Psoas muscle (tissue), 8 donors: ENCODE results near the gene PSRC1. TPM values are rescaled to one million over a fixed set of nuclear protein-coding genes. Genes with fewer than 3 reads are reported as not detected.

Experiments used
- ATAC-seq, 4 donors: fragments of 200-7000 bp; cut with Tn5 transposase; one replicate each; pipeline ENCODE4 v1.9.1; 2020; ENCODE audit warnings: moderate library complexity in 3 of 4, mild to moderate bottlenecking in 2 of 4
- DNase-seq, 2 donors: peaks; one replicate each; pipeline ENCODE4 v3.0.0-alpha.2; 2020
- H3K27ac ChIP-seq: fragments of 200-600 bp; one replicate; pipeline ENCODE4 v1.8.0; 2022
- H3K27me3 ChIP-seq, 3 donors: fragments of 200-600 bp in 1 of 3; one replicate each; pipeline versions ENCODE4 v1.6.1 to v1.8.0; 2013 to 2022; ENCODE audit warnings: low read length in 2 of 3, mild to moderate bottlenecking in 2 of 3, moderate library complexity in 1 of 3; ENCODE audit not compliant: insufficient read depth in 3 of 3
- H3K36me3 ChIP-seq, 2 donors: fragments of 200-600 bp in 1 of 2; one replicate each; pipeline versions ENCODE4 v1.6.1 to v1.8.0; 2013 to 2022; ENCODE audit warnings: low read depth in 1 of 2, mild to moderate bottlenecking in 1 of 2, moderate library complexity in 1 of 2; ENCODE audit not compliant: insufficient read depth in 1 of 2
- H3K4me1 ChIP-seq: fragments of 200-600 bp; one replicate; pipeline ENCODE4 v1.8.0; 2022
- H3K4me3 ChIP-seq: fragments of 200-600 bp; one replicate; pipeline ENCODE4 v1.8.0; 2022; ENCODE audit warnings: mild to moderate bottlenecking
- H3K9me3 ChIP-seq: fragments of 200-600 bp; one replicate; pipeline ENCODE4 v1.8.0; 2022
- WGBS, 3 donors: extraction: QIAGEN DNeasy Blood & Tissue Kit; methylation state at CpG; one replicate each; pipeline versions ENCODE4 v1.1.6 to v1.1.7; 2013; 5-methylcytosine and 5-hydroxymethylcytosine counted together
- intact Hi-C, 2 donors: fragments of 100-400 bp; cut with DNase I; formaldehyde crosslinking; loops; one replicate each; pipeline versions ENCODE4 v1.11.0 to v1.14.2; 2022
- polyA plus RNA-seq, 3 donors: library from polyadenylated mRNA; stranded (reverse); fragments of 200-250 nt; gene quantifications; one replicate each; pipeline ENCODE4 v1.2.3, GENCODE V29; 2013
- total RNA-seq, 4 donors: library from RNA; stranded (reverse); fragmentation: NEBNext Ultra II Directional in 2 of 4; extraction: Animal tissue kit (Norgen Biotek cat#: 25700) in 2 of 4; gene quantifications; one replicate each; pipeline versions ENCODE4 v1.2.1 to v1.2.4, GENCODE V29; 2021 to 2023
- TF ChIP-seq, protein P1 (sequence below): fragments of 200-600 bp; IDR thresholded peaks from one replicate; pipeline ENCODE4 v1.8.0; 2022; ENCODE audit warnings: antibody characterized with exemption
- donor health status: healthy with polysubstance abuse.
- donor health status: DM: no; HTN: no; CAD: no; lungs with moderate emphysema.
- donor health status: Bipolar disorder and iron deficiency.
- donor health status: healthy.
- donor health status: DM: yes; HTN: yes; CAD: no.
- donor health status: DM: no; HTN: no; CAD: no.
- donor health status: DM: no; HTN: no; CAD: no.
- donor health status: DM: yes; HTN: yes; CAD: no.

The PSRC1 gene
- total and polyA plus RNA-seq, 7 donors, result 0.14 to 2.0 (median 0.60) TPM

DNA sequence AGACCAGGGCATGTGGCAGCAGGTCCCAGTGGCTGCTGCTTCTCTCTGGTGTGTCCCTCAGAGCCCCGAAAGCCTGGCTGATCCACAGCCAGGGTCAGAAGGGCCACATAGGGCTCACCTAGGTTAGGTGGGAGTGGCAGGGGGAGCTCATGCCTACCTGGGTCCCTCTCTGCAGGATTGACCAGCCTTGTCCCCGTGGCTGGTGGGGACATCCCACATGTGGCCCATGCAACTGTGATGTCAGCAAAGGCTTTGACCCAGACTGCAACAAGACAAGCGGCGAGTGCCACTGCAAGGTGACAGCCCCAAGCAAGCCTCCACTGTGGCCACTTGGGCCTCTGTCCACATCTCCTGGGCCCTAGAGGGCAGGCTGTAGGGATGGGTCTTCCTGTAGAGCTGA lies 17.9 kb downstream of the PSRC1 start:
- intact Hi-C loops, result no loop called here
- no peak overlapping the region for H3K4me3 ChIP-seq
- H3K27ac ChIP-seq, result no peak overlapping the region
- no peaks in the 10 kb centered on the region for H3K9me3 ChIP-seq
- no peaks in the 10 kb centered on the region for H3K4me1 ChIP-seq
- DNase-seq (peak; percentile 4 to 31), ATAC-seq (no peak)
- H3K27me3 ChIP-seq, result no peaks in the 10 kb centered on the region
- peaks cover 0 to 21% of the 10 kb centered on the region in 2 donors for H3K36me3 ChIP-seq
- WGBS, 3 donors, result 92 to 98% (median 93%) methylated on average over 4 of the region's 4 CpGs
- TF ChIP-seq, protein P1, sequence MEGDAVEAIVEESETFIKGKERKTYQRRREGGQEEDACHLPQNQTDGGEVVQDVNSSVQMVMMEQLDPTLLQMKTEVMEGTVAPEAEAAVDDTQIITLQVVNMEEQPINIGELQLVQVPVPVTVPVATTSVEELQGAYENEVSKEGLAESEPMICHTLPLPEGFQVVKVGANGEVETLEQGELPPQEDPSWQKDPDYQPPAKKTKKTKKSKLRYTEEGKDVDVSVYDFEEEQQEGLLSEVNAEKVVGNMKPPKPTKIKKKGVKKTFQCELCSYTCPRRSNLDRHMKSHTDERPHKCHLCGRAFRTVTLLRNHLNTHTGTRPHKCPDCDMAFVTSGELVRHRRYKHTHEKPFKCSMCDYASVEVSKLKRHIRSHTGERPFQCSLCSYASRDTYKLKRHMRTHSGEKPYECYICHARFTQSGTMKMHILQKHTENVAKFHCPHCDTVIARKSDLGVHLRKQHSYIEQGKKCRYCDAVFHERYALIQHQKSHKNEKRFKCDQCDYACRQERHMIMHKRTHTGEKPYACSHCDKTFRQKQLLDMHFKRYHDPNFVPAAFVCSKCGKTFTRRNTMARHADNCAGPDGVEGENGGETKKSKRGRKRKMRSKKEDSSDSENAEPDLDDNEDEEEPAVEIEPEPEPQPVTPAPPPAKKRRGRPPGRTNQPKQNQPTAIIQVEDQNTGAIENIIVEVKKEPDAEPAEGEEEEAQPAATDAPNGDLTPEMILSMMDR, result no peak

DNA sequence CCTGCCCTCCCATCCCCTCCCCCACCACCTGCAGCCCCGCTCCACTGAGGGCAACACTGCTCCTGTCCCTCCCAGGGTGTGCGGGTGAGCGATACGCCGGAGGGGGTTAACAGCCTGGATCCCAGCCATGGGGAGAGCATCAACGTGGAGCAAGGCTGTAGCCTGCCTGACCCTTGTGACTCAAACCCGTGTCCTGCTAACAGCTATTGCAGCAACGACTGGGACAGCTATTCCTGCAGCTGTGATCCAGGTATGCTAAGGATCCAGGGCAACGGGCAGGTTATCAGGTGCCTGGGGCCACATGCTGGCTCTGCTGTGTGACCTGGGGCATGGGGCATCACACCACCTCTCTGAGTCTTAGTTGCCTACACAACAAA lies 18.6 kb downstream of the PSRC1 start:
- Histone ChIP-seq H3K27ac (no peak overlapping the region), H3K4me3 (no peak overlapping the region), H3K4me1 (no peaks in the 10 kb centered on the region), H3K27me3 (no peaks in the 10 kb centered on the region), H3K9me3 (no peaks in the 10 kb centered on the region), H3K36me3 (peaks cover 0 to 16% of the 10 kb centered on the region in 2 donors)
- ATAC-seq (no peak), DNase-seq (peak in 1 of 2 donors; percentile 36)
- intact Hi-C loops, result loop anchor here (5.0 kb wide), 1 partner anchor 133 kb away; the partner anchor contains the start of gene SORT1 (in 2 of the 2)
- 74 to 85% (median 76%) methylated on average over 9 of the region's 9 CpGs for WGBS, 3 donors
- TF ChIP-seq, protein P1, result no peak

DNA sequence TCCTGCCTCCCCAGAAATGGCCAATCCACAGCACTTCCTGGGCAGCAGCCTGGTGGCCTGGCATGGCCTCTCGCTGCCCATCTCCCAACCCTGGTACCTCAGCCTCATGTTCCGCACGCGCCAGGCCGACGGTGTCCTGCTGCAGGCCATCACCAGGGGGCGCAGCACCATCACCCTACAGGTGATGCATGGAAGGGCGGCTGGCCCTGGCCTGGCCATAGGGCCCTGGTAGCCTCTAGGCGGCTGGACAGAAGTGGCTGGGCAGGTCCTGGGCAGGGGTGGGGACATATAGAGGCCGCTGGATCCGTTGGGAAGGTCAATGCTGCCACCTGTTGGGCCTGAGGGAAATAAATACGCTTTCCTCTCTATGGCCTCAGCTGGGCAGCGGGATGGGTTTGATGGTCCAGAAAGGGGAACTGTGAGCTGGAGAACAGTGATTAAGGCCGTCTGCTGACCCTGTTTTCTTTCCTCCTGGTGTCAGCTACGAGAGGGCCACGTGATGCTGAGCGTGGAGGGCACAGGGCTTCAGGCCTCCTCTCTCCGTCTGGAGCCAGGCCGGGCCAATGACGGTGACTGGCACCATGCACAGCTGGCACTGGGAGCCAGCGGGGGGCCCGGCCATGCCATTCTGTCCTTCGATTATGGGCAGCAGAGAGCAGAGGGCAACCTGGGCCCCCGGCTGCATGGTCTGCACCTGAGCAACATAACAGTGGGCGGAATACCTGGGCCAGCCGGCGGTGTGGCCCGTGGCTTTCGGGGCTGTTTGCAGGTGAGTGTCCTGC lies 19.2 kb downstream of the PSRC1 start:
- Histone ChIP-seq H3K9me3 (no peaks in the 10 kb centered on the region), H3K4me1 (no peaks in the 10 kb centered on the region), H3K27me3 (no peaks in the 10 kb centered on the region), H3K36me3 (peaks cover 0 to 21% of the 10 kb centered on the region in 2 donors), H3K27ac (no peak overlapping the region), H3K4me3 (no peak overlapping the region)
- intact Hi-C loops, result loop anchor here (5.0 kb wide), 1 partner anchor 134 kb away; the partner anchor contains the start of gene SORT1 (in 2 of the 2)
- DNase-seq (peak; percentile 84 to 90), ATAC-seq (peak; percentile 85 to 94 (median 91))
- TF ChIP-seq, protein P1, result peak; percentile 91
- WGBS, 3 donors, result 59 to 64% (median 60%) methylated on average over 29 of the region's 29 CpGs

DNA sequence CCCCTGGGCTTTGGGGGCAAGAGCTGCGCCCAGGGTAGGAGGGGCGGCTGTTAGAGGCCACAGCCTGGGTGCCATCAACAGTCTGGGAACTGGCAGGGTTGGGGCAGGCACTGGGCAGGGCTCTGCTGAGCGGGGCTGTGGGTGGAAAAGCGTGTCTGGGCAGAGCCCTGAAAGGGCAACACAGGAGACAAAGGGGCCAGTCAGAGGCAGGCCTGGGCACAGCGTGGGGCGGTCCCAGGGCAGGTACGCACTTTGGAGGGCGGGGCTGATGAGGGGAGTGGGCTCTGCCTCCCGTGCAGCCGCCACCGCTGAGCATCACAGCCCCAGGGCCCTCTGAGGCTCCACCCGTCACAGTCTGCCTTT lies 19.7 kb downstream of the PSRC1 start:
- Histone ChIP-seq H3K27ac (no peak overlapping the region), H3K4me1 (no peaks in the 10 kb centered on the region), H3K4me3 (no peak overlapping the region), H3K9me3 (no peaks in the 10 kb centered on the region), H3K36me3 (peaks cover 0 to 23% of the 10 kb centered on the region in 2 donors), H3K27me3 (no peaks in the 10 kb centered on the region)
- intact Hi-C loops, result loop anchor here (5.0 kb wide), 1 partner anchor 134 kb away; the partner anchor contains the start of gene SORT1 (in 2 of the 2)
- TF ChIP-seq, protein P1, result no peak
- 79 to 88% (median 81%) methylated on average over 9 to 12 of the region's 12 CpGs for WGBS, 3 donors
- DNase-seq (no peak), ATAC-seq (peak in 1 of 4 donors; percentile 13)
